ENCODE measurements around the gene SLC38A4.

Gene SLC38A4, protein sequence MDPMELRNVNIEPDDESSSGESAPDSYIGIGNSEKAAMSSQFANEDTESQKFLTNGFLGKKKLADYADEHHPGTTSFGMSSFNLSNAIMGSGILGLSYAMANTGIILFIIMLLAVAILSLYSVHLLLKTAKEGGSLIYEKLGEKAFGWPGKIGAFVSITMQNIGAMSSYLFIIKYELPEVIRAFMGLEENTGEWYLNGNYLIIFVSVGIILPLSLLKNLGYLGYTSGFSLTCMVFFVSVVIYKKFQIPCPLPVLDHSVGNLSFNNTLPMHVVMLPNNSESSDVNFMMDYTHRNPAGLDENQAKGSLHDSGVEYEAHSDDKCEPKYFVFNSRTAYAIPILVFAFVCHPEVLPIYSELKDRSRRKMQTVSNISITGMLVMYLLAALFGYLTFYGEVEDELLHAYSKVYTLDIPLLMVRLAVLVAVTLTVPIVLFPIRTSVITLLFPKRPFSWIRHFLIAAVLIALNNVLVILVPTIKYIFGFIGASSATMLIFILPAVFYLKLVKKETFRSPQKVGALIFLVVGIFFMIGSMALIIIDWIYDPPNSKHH

DNA sequence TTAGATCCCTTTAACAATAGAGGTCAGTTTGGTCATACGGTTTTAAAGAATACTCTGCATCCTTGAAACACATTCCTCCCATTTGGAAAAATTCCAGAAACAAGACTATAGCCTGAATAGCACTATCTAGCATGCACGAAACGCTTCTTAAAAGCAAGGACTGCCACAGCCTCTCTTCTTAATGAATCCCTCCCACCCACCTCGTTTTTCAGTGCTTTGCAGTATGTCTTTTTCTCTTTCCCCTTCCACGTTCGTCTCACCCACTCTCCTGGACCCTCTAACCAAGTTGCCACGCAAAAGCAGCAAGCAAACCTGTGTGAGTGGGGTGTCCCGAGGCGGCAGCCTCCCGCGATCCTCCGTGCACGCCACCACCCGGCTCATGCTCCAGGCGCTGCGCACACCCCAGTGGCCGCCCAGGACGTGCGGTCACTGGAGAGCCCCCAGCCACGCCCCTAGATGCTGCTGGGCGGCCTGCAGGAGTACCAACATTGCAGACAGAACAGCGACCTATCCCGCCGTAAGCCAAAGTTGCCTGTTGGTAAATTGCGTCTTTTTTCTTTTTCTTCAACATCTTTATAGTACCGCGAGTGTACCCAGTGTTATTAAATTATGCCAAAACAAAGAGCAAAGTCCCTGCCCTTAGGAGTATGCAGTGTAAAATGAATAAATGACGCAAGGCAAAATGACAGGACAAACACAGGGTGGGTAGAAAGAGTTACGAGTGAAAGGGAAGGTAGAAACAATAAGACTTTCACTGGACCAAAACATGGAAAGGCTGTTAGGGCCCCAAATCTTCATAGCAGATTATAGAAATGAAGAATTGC lies at the start of gene SLC38A4:
Gene SLC38A4, minus strand, starts transcription at position 407 of the 824 bp plus-strand sequence. CDS start 32,926 bp downstream, outside the sequence.
- TF ChIP-seq, protein P1, sequence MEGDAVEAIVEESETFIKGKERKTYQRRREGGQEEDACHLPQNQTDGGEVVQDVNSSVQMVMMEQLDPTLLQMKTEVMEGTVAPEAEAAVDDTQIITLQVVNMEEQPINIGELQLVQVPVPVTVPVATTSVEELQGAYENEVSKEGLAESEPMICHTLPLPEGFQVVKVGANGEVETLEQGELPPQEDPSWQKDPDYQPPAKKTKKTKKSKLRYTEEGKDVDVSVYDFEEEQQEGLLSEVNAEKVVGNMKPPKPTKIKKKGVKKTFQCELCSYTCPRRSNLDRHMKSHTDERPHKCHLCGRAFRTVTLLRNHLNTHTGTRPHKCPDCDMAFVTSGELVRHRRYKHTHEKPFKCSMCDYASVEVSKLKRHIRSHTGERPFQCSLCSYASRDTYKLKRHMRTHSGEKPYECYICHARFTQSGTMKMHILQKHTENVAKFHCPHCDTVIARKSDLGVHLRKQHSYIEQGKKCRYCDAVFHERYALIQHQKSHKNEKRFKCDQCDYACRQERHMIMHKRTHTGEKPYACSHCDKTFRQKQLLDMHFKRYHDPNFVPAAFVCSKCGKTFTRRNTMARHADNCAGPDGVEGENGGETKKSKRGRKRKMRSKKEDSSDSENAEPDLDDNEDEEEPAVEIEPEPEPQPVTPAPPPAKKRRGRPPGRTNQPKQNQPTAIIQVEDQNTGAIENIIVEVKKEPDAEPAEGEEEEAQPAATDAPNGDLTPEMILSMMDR (IDR thresholded peaks at IDR 0.05; ENCODE audit: low read depth, low read length) = no peak
- peak within 1 kb of the TSS; percentile 56 for H3K4me3 ChIP-seq (ENCODE audit: low read depth, low read length)

DNA sequence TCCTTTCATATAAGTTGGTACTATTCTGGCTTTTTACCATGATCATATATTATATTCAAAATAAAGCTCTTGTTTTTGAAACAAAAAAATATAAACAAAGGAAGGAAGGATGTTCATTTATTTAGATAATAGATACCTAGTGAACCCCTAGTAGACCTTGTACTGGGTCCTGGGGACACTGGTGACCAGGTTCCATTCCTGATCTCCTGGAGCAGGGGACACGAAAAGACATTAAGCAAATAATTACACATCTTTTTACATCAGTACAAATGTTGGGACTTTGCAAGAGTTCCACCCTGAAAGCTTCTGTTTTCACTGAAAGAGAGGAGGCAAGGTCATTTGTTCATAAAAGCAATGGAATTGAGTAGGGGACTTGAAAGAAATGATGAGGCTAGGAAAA lies 49.3 kb upstream of the SLC38A4 start:
- TF ChIP-seq, protein P1 (IDR thresholded peaks at IDR 0.05; ENCODE audit: low read depth, low read length) = no peak
- no peak overlapping the region for H3K4me3 ChIP-seq (ENCODE audit: low read depth, low read length)

GRCh38 chr12:46874642-46875041 lies 48.8 kb upstream of the SLC38A4 start:
- TF ChIP-seq, protein P1 (IDR thresholded peaks at IDR 0.05; ENCODE audit: low read depth, low read length) = no peak

GRCh38 chr12:46872135-46872534 lies 46.3 kb upstream of the SLC38A4 start:
- TF ChIP-seq, protein P1 (IDR thresholded peaks at IDR 0.05; ENCODE audit: low read depth, low read length) = no peak

More at GRCh38 chr12:46874642-46875041, 48.8 kb upstream of the SLC38A4 start:
- H3K4me3 ChIP-seq (ENCODE audit: low read depth, low read length) = no peak overlapping the region

GRCh38 chr12:46865311-46865710 lies 39.5 kb upstream of the SLC38A4 start:
- no peak overlapping the region for H3K4me3 ChIP-seq (ENCODE audit: low read depth, low read length)
- TF ChIP-seq, protein P1 (IDR thresholded peaks at IDR 0.05; ENCODE audit: low read depth, low read length) = no peak

More at GRCh38 chr12:46872135-46872534, 46.3 kb upstream of the SLC38A4 start:
- no peak overlapping the region for H3K4me3 ChIP-seq (ENCODE audit: low read depth, low read length)

GRCh38 chr12:46858368-46858767 lies 32.6 kb upstream of the SLC38A4 start:
- no peak overlapping the region for H3K4me3 ChIP-seq (ENCODE audit: low read depth, low read length)
- TF ChIP-seq, protein P1 (IDR thresholded peaks at IDR 0.05; ENCODE audit: low read depth, low read length) = no peak

Data from WI38 (cell line).